ENCODE results near the gene PSD2.

PSD2 gene

GRCh38 chr5:139877129-139877597 lies 81.6 kb downstream of the PSD2 start:
- no peak for DNase-seq (ENCODE audit: low read depth in 2 of 2)

- no peak for DNase-seq (ENCODE audit: low read depth in 2 of 2)
Measured at GRCh38 chr5:139878093-139878492, 82.5 kb downstream of the PSD2 start.

- DNase-seq (ENCODE audit: low read depth in 2 of 2): no peak
Measured at GRCh38 chr5:139880416-139881142, 85.0 kb downstream of the PSD2 start.

- DNase-seq (ENCODE audit: low read depth in 2 of 2): no peak
Measured at GRCh38 chr5:139881143-139881733, 85.6 kb downstream of the PSD2 start.

- no peak for DNase-seq (ENCODE audit: low read depth in 2 of 2)
Measured at GRCh38 chr5:139882316-139882715, 86.7 kb downstream of the PSD2 start.

GRCh38 chr5:139882961-139883539 lies 87.4 kb downstream of the PSD2 start:
- DNase-seq (ENCODE audit: low read depth in 2 of 2): no peak

GRCh38 chr5:139884144-139884543 lies 88.5 kb downstream of the PSD2 start:
- DNase-seq (ENCODE audit: low read depth in 2 of 2): no peak

GRCh38 chr5:139884734-139885133 lies 89.1 kb downstream of the PSD2 start:
- no peak for DNase-seq (ENCODE audit: low read depth in 2 of 2)

GRCh38 chr5:139885172-139885856 lies 89.7 kb downstream of the PSD2 start:
- no peak for DNase-seq (ENCODE audit: low read depth in 2 of 2)

- no peak for DNase-seq (ENCODE audit: low read depth in 2 of 2)
Measured at GRCh38 chr5:139885857-139886208, 90.2 kb downstream of the PSD2 start.

GRCh38 chr5:139886213-139886612 lies 90.6 kb downstream of the PSD2 start:
- no peak for DNase-seq (ENCODE audit: low read depth in 2 of 2)

GRCh38 chr5:139888370-139888769 lies 92.8 kb downstream of the PSD2 start:
- no peak for DNase-seq (ENCODE audit: low read depth in 2 of 2)

GRCh38 chr5:139889410-139889809 lies 93.8 kb downstream of the PSD2 start:
- DNase-seq (ENCODE audit: low read depth in 2 of 2): no peak

- no peak for DNase-seq (ENCODE audit: low read depth in 2 of 2)
Measured at GRCh38 chr5:139893873-139894272, 98.3 kb downstream of the PSD2 start.
